AG04449 (cell line): ENCODE data around the gene CSRP1.
"Not testable (repeated sequence)": the region's sequence is repeated elsewhere in the genome, so short reads cannot be mapped to it uniquely, and the experiment has no call there.

Experiments used
- CTCF ChIA-PET: fragments of 350-600 bp; formaldehyde crosslinking; extraction: SDS; loops from one replicate; lab custom pipeline; 2021; ENCODE audit warnings: antibody characterized with exemption; lab: Yijun Ruan, JAX
- POLR2A ChIA-PET: fragments of 400-600, 350-600 bp; formaldehyde crosslinking; extraction: SDS; loops from one replicate; lab custom pipeline; 2020; ENCODE audit warnings: antibody characterized with exemption, inconsistent platforms; lab: Yijun Ruan, JAX
- DNase-seq: peaks from one replicate; pipeline ENCODE4 v3.0.0-alpha.2; 2010; ENCODE audit warnings: low read depth, low spot score
- H3K4me3 ChIP-seq: 2 replicates; pipeline ENCODE4 v1.5.1; 2011; ENCODE audit warnings: low read depth, mild to moderate bottlenecking, control low read depth, low read length
- CTCF ChIP-seq: IDR thresholded peaks from one replicate; pipeline ENCODE4 v1.5.1; 2011; ENCODE audit warnings: mild to moderate bottlenecking, moderate library complexity, low read length, control low read depth, inconsistent platforms; ENCODE audit not compliant: insufficient read depth; ENCODE audit errors: missing control alignments

CSRP1 gene

GRCh38 chr1:201528631-201529252, 21.8 kb upstream of the CSRP1 start:
- no peak overlapping the region for H3K4me3 ChIP-seq
- no peak for DNase-seq
- ChIA-PET POLR2A (no interaction called here), CTCF (interaction anchor here (1.5 to 11.6 kb wide), 6 partner anchors 15 to 264 kb away, joined by 3 to 255 read pairs (median 85); no protein-coding TSS in a partner anchor)
- TF ChIP-seq CTCF, result no peak

GRCh38 chr1:201527879-201528278, 21.0 kb upstream of the CSRP1 start:
- no peak overlapping the region for H3K4me3 ChIP-seq

GRCh38 chr1:201525193-201525778, 18.4 kb upstream of the CSRP1 start:
- POLR2A ChIA-PET, result no interaction called here
- no peak for DNase-seq
- CTCF ChIA-PET, result interaction anchor here (0.8 to 8.7 kb wide), 6 partner anchors 10 to 185 kb away, joined by 3 to 102 read pairs (median 5); no protein-coding TSS in a partner anchor
- TF ChIP-seq CTCF, result no peak
- H3K4me3 ChIP-seq, result no peak overlapping the region

More at GRCh38 chr1:201527879-201528278, 21.0 kb upstream of the CSRP1 start:
- TF ChIP-seq CTCF, result no peak
- ChIA-PET POLR2A (interaction anchor here (0.6 kb wide), 1 partner anchor 120 kb away, joined by 3 read pairs; no protein-coding TSS in a partner anchor), CTCF (interaction anchor here (0.5 to 11.6 kb wide), 4 partner anchors 12 to 181 kb away, joined by 3 to 255 read pairs (median 52); no protein-coding TSS in a partner anchor)
- DNase-seq, result no peak

DNA sequence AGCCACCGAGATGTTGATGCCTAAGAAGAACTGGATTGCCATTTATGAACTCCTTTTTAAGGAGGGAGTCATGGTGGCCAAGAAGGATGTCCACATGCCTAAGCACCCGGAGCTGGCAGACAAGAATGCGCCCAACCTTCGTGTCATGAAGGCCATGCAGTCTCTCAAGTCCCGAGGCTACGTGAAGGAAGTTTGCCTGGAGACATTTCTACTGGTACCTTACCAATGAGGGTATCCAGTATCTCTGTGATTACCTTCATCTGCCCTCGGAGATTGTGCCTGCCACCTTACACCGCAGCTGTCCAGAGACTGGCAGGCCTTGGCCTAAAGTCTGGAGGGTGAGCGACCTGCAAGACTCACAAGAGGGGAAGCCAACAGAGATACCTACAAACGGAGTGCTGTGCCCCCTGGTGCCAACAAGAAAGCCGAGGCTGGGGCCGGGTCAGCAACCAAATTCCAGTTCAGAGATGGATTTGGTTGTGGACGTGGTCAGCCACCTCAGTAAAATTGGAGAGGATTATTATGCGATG, 13.2 kb upstream of the CSRP1 start:
- CTCF ChIA-PET, result interaction anchor here (1.0 to 11.0 kb wide), 3 partner anchors 8 to 273 kb away, joined by 3 to 305 read pairs (median 102); no protein-coding TSS in a partner anchor
- POLR2A ChIA-PET, H3K4me3 ChIP-seq, DNase-seq: not testable (repeated sequence)

DNA sequence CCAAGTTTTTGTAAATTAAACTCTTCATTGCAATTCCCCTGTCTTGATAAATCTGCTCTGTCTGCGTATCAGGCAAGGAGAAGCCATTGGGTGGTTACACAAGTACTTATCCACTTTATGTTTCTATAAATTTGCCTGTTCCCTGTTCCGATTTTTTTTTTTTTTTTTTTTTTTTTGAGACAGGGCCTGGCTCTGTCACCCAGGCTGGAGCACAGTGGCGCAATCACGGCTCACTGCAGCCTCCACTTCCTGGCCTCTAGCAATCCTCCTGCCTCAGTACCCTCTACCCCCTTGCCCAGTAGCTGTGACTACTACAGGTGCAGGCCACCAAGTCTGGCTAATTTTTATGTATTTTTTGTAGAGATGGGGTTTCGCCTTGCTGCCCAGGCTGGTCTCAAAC, 11.1 kb upstream of the CSRP1 start:
- no peak for DNase-seq
- no peak for TF ChIP-seq CTCF
- CTCF ChIA-PET, result interaction anchor here (9.7 to 30.7 kb wide), 4 partner anchors 16 to 83 kb away, joined by 170 to 1139 read pairs (median 276); partner anchors contain the start of genes CSRP1 and NAV1
- no peak overlapping the region for H3K4me3 ChIP-seq
- POLR2A ChIA-PET, result no interaction called here

DNA sequence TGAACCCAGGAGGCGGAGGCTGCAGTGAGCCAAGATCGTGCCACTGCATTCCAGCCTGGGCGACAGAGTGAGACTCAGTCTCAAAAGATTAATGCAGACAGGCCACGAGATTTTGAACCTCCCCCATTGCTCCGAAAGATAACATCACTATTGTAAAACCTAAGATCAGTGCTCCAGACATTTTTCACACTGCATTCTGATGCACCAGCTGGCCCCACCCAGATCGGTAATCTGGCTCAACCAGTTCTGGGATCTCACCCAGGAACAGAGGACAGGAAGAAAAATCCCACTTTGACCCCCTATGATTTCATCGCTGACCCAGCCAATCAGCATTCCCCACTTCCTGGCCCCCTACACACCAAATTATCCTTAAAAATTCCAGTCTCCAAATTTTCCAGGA, 10.7 kb upstream of the CSRP1 start:
- ChIA-PET POLR2A (no interaction called here), CTCF (interaction anchor here (1.4 to 30.7 kb wide), 5 partner anchors 9 to 83 kb away, joined by 3 to 1139 read pairs (median 248); partner anchors contain the start of genes CSRP1 and NAV1)
- DNase-seq, result no peak
- no peak overlapping the region for H3K4me3 ChIP-seq
- TF ChIP-seq CTCF, result no peak
